Loucy (cell line): Measurements from ENCODE around the gene KDM7A.

Source experiments
- H2AFZ ChIP-seq: fragments of 200-600 bp; sonication (generic); 2 replicates; pipeline ENCODE4 v1.6.0; 2016; ENCODE audit warnings: antibody characterized with exemption, mild to moderate bottlenecking, low read length, moderate library complexity
- H3F3A ChIP-seq: fragments of 200-600 bp; 2 replicates; pipeline ENCODE4 v1.6.0; 2016; ENCODE audit warnings: antibody characterized with exemption, low read depth, mild to moderate bottlenecking
- H3K27me3 ChIP-seq: fragments of 200-600 bp; sonication (generic); 2 replicates; pipeline ENCODE4 v1.6.1; 2014; ENCODE audit warnings: low read length, mild to moderate bottlenecking; ENCODE audit not compliant: insufficient read depth, poor library complexity, severe bottlenecking
- H3K36me3 ChIP-seq: fragments of 200-600 bp; sonication (generic); 2 replicates; pipeline ENCODE4 v1.6.1; 2016; ENCODE audit warnings: low read length; ENCODE audit not compliant: insufficient read depth
- H3K4me1 ChIP-seq: fragments of 200-600 bp; sonication (generic); 2 replicates; pipeline ENCODE4 v1.5.1; 2014; ENCODE audit warnings: low read length, mild to moderate bottlenecking; ENCODE audit not compliant: insufficient read depth, poor library complexity, severe bottlenecking
- H3K4me2 ChIP-seq: fragments of 200-600 bp; sonication (generic); 2 replicates; pipeline ENCODE4 v1.6.0; 2014; ENCODE audit warnings: antibody characterized with exemption, low read length, low read depth, mild to moderate bottlenecking; ENCODE audit not compliant: poor library complexity, severe bottlenecking
- H3K4me3 ChIP-seq: fragments of 200-600 bp; sonication (generic); 2 replicates; pipeline ENCODE4 v1.5.1; 2014; ENCODE audit warnings: low read length, mild to moderate bottlenecking, mixed read lengths; ENCODE audit not compliant: poor library complexity, severe bottlenecking
- H3K79me2 ChIP-seq: fragments of 200-600 bp; sonication (generic); 2 replicates; pipeline ENCODE4 v1.6.1; 2014; ENCODE audit warnings: low read length; ENCODE audit not compliant: insufficient read depth
- H3K9ac ChIP-seq: fragments of 200-600 bp; sonication (generic); 2 replicates; pipeline ENCODE4 v1.6.0; 2014; ENCODE audit warnings: mild to moderate bottlenecking, low read depth, low read length, moderate library complexity; ENCODE audit not compliant: poor library complexity, severe bottlenecking
- H3K9me2 ChIP-seq: fragments of 200-600 bp; sonication (generic); replicated peaks from 2 replicates; pipeline ENCODE4 v1.6.1; 2016; ENCODE audit warnings: low read depth, low read length, mixed read lengths
- H3K9me3 ChIP-seq: fragments of 200-600 bp; sonication (generic); 2 replicates; pipeline ENCODE4 v1.6.1; 2014; ENCODE audit warnings: mild to moderate bottlenecking, antibody characterized with exemption, low read length, low read depth; ENCODE audit not compliant: insufficient read depth
- H4K20me1 ChIP-seq: fragments of 200-600 bp; sonication (generic); 2 replicates; pipeline ENCODE4 v1.6.0; 2014; ENCODE audit warnings: antibody characterized with exemption, low read length, mild to moderate bottlenecking; ENCODE audit not compliant: insufficient read depth, poor library complexity, severe bottlenecking
- EZH2phosphoT487 ChIP-seq: fragments of 200-600 bp; IDR thresholded peaks from 2 replicates; pipeline ENCODE4 v1.6.1; 2018; ENCODE audit warnings: antibody characterized with exemption, mild to moderate bottlenecking, moderate library complexity, borderline replicate concordance
- TF ChIP-seq, protein P1 (sequence below): fragments of 200-600 bp; sonication (generic); conservative IDR thresholded peaks from 2 replicates; pipeline ENCODE4 v1.5.1; 2014; ENCODE audit warnings: mild to moderate bottlenecking, antibody characterized with exemption, low read length

KDM7A gene

DNA sequence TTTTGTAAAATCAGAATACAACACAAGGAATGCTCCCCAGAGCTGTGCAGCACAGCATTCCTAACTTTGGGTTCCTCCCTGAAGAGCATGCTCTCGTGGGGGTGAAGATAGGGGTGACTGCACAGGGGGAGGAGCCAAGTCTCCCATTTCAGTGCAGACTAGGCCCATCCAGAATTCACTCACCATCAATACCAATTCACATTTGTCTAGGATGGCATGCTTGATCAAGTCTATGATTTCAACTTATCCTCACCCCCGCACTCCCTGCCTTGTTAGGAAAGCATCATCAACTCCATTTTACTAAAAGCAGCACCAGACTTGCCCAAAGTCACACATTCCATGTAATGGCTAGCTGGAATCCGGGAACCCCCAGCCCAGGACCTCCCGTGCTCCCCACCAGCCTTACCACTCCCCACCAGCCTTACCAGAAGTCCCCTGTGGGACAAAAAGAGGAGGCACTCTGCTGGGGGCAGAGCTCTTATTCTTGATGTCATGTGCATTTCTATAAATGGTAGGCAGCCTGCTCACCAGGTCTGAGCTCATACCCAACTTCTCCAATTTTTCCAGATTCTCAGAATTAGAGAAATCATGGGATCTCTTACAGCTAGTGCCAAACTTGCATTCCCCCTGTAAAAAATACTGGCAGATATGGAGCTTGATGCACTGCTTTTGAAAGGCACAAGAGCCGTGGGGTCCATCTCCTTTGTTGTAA, 120.2 kb downstream of the KDM7A start:
- Histone ChIP-seq H3K4me2 (peak overlapping the region; percentile 27), H3K4me1 (peaks cover 48% of the 10 kb centered on the region), H3K79me2 (peaks cover 47% of the 10 kb centered on the region), H3K9me3 (no peaks in the 10 kb centered on the region), H3K36me3 (peaks cover 29% of the 10 kb centered on the region), H3K9me2 (no peaks in the 10 kb centered on the region), H4K20me1 (peaks cover 7% of the 10 kb centered on the region), H3K27me3 (no peaks in the 10 kb centered on the region), H3K9ac (no peak overlapping the region), H3F3A (no peaks in the 10 kb centered on the region), H3K4me3 (no peak overlapping the region), H2AFZ (no peak overlapping the region)
- no peak for TF ChIP-seq EZH2phosphoT487
- TF ChIP-seq, protein P1, sequence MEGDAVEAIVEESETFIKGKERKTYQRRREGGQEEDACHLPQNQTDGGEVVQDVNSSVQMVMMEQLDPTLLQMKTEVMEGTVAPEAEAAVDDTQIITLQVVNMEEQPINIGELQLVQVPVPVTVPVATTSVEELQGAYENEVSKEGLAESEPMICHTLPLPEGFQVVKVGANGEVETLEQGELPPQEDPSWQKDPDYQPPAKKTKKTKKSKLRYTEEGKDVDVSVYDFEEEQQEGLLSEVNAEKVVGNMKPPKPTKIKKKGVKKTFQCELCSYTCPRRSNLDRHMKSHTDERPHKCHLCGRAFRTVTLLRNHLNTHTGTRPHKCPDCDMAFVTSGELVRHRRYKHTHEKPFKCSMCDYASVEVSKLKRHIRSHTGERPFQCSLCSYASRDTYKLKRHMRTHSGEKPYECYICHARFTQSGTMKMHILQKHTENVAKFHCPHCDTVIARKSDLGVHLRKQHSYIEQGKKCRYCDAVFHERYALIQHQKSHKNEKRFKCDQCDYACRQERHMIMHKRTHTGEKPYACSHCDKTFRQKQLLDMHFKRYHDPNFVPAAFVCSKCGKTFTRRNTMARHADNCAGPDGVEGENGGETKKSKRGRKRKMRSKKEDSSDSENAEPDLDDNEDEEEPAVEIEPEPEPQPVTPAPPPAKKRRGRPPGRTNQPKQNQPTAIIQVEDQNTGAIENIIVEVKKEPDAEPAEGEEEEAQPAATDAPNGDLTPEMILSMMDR, result no peak

DNA sequence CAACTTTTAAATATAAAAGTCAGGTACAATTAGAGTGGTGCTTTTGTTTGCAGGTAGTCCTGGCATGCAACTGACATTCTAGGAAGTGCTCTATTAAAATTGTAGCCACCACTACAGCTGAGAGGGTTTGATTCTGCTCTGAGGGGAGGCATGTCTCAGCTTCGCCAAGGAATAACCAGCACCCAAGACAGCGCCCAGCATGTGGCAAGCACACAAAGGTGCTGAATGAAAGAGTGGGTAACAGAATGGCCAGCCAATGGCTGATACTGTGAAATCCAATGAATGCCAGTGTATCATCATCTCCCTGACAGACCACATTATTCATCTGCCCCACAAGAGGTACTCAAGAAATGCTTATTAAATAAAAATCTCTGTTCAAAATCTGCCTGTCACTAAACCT, 121.0 kb downstream of the KDM7A start:
- H3K27me3 ChIP-seq, result no peaks in the 10 kb centered on the region
- H3K79me2 ChIP-seq, result peaks cover 40% of the 10 kb centered on the region
- no peak overlapping the region for H2AFZ ChIP-seq
- H4K20me1 ChIP-seq, result peaks cover 7% of the 10 kb centered on the region
- peak overlapping the region; percentile 27 for H3K4me2 ChIP-seq
- H3K9ac ChIP-seq, result no peak overlapping the region
- no peaks in the 10 kb centered on the region for H3F3A ChIP-seq
- TF ChIP-seq EZH2phosphoT487, result no peak
- TF ChIP-seq, protein P1, result no peak
- peaks cover 30% of the 10 kb centered on the region for H3K36me3 ChIP-seq
- no peaks in the 10 kb centered on the region for H3K9me2 ChIP-seq
- no peaks in the 10 kb centered on the region for H3K9me3 ChIP-seq
- no peak overlapping the region for H3K4me3 ChIP-seq
- peaks cover 41% of the 10 kb centered on the region for H3K4me1 ChIP-seq

DNA sequence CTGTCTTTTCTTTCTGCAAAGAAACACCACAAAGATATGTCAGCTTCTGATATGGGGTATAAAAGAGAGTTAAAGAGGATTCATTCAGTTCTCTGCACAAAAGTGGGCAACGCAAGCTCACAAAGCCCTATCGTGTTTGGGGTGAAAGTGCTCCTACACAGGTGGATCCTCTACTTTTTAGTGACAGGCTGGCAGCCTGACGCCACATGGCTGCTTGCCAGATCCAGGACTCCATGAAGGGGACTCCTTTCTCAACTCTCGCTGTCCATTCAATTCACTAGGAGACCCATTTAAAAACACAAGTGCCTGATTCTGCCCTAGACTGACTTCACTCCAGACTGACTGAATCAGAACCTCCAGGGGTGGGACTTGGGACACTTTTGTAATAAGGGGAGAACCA, 122.0 kb downstream of the KDM7A start:
- no peaks in the 10 kb centered on the region for H3F3A ChIP-seq
- no peak overlapping the region for H2AFZ ChIP-seq
- H3K27me3 ChIP-seq, result no peaks in the 10 kb centered on the region
- H3K36me3 ChIP-seq, result peaks cover 30% of the 10 kb centered on the region
- no peaks in the 10 kb centered on the region for H3K9me3 ChIP-seq
- no peak overlapping the region for H3K4me3 ChIP-seq
- H3K4me2 ChIP-seq, result no peak overlapping the region
- no peak overlapping the region for H3K9ac ChIP-seq
- H3K9me2 ChIP-seq, result no peaks in the 10 kb centered on the region
- peaks cover 29% of the 10 kb centered on the region for H3K79me2 ChIP-seq
- no peak for TF ChIP-seq EZH2phosphoT487
- TF ChIP-seq, protein P1, result no peak
- peaks cover 7% of the 10 kb centered on the region for H4K20me1 ChIP-seq
- H3K4me1 ChIP-seq, result peaks cover 30% of the 10 kb centered on the region
